ENCODE measurements around the gene TBATA.

- TF ChIP-seq CTCF (optimal IDR thresholded peaks at IDR 0.05 in 1 of 3, IDR thresholded peaks at IDR 0.05 in 1 of 3, conservative IDR thresholded peaks at IDR 0.05 in 1 of 3; ENCODE audit: extremely low read depth in 1 of 3, insufficient read depth in 2 of 3, low read length in 3 of 3) = no peak
- TF ChIP-seq EZH2 (IDR thresholded peaks at IDR 0.05; ENCODE audit: low read length) = no peak
Observed at GRCh38 chr10:70777063-70777875, 7.9 kb downstream of the TBATA start.
